Activated CD4-positive, CD25-positive, alpha-beta regulatory T cell (primary cell): ENCODE results near the gene PNMA5.

Experiments
- DNase-seq, 4 experiments: peaks; one replicate each; lab custom pipeline; 2025; lab: John Stamatoyannopoulos, UW

PNMA5 gene

DNA sequence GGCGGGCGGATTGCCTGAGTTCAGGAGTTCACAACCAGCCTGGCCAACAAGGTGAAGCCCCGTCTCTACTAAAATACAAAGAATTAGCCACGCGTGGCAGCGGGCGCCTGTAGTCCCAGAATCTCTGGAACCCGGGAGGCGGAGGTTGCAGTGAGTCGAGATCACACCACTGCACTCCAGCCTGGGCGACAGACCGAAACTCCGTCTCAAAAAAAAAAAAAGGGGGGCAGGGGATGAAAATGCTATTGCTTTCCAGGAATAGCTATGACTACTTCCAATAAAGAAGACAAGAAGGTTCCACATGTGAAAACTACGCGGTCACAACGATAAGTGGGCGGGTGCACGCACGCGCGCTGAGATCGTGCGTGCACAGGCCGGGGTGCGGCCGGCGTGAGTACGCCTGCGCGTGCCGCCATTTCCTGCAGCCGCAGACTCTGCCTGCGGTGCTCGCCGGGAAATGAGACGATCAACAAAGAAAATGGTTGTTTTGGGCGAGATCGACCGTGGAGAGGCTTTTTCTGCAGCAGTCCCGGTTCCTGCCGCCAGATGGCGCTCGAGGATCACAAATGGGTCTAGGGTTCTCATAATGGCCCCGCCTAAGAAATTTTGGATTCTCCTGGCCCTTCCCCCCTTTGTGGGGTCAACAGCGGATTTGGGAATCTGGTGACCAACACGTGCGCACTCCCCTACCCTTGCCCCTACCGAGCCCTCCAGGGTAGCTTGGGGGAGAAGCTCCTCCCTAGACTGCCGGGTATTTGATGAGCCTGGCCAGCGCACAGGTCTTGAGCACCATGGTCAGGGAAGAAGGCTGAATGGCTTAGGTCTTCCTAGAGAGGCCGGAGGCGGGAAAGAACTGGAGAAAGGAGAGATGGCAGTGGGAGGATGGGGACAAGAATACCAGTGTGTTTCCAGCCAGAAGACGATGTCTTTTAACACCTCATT is 35.1 kb downstream of the PNMA5 start:
- DNase-seq: peak; percentile 73 to 95 (median 81)

DNA sequence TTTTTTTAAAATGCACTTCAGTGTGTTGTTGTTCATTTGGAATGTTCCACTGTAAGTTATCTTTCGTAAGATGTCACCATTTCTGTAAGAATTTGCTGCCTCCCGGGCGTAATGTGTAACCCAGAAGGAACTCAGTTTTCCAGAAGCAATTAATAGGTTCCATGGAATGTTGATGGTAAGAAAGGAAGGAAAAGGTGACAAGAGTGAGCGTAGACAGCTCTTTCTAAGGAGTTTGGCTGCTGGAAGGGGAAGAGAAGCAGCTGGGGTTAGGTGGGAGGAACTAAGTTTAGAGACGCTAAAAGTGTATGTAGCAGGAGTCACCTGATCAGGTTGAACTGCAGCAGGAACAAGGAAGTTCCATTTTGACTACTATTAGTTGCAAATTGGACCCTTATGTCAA is 35.9 kb downstream of the PNMA5 start:
- no peak for DNase-seq

DNA sequence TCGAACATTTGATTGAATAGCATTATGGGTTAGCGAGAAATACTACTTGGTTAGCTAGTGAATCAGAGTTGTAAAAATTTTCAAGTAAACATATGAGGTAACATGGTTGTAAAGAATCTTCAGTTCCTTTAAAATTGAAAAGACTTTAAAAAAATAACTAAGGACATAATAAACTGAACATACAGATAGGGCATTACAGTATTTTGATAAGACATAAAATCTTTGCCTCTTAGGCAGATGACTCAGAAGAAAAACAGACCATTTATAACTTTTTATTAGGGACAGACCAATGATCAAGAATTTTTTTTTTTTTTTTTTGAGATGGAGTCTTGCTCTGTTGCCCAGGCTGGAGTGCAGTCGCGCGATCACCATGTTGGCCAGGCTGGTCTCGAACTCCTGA is 43.1 kb downstream of the PNMA5 start:
- no peak for DNase-seq

DNA sequence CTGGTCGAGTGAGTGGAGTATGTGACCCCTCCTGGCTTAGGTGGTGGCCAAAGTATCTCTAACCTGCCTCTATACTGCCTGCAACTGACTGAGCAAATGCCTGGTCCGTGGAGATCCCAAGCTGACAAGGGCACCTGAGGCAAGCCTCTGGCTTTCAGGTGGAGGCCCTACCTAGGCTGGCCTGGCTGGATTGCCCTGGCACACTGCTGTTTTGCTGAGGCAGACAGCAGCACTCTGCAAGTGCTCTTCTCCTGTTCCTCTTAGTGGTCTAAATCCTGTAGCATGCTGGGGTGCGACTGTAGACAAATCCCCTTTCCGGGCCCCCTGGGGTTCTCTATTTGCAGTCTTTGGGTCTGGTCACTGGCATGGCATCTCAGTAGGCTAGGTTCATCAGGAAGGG is 44.8 kb downstream of the PNMA5 start:
- no peak for DNase-seq

DNA sequence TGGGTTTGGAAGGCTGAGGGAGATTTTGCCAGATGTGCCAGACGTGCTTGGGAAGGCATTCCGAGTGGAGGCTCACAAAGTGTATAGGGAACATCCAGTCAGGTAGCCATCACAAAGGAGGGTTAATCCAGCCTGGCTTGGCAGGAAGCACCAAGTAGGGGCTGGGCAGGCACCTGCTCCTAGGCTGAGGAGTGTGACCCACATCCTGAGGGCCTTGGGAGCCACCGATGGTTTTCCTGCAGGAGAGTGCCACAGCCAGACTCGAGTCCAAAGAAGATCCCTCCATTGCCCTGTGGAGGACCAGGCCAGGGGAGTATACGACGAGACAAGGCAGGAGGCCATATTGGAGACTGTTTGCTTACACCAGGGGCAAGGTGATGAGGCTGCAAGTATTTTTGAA is 47.2 kb downstream of the PNMA5 start:
- DNase-seq: no peak

DNA sequence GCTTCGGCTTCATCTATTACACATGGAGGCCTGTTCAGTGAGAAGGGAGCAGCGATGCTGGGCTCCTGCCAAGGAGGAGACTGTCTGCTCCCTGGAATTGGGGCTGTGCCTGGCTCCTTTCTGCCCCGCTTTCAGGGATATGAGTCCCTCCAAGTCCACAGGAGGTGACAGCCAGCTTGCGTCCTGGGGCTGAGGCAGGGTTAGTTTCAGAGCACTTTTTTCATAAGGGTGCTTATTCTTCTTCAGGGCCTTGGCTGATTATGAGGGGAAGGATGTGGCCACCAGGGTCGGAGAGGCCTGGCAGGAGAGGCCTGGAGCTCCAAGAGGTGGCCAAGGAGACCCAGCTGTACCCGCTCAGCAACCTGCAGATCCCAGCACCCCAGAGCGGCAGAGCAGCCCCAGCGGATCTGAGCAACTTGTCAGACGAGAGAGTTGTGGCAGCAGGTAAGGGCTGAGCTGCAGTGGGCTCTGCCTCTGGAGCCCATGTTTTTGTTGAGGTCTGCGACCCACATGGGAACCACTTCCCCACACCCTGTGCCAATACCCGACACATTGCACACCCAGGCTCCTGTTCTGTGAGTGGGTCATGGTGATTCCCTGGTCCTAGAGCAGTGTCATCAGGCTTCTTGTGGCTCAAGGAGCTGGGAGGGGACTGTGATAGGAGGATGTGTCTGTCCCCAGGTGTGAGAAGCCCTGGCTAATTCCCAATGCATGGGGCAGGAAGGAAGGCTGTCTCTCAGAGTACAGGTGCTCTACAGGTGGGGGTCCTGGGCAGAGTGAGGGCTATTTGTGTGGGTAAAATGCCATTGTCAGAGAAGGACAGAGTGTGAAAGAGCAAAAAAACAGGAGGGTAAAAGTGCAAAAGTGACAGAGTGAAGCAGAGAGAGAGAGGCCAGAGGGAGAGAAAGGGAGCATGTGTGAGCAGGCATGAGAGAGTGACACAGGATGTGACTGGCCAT is 48.6 kb downstream of the PNMA5 start:
- no peak for DNase-seq

DNA sequence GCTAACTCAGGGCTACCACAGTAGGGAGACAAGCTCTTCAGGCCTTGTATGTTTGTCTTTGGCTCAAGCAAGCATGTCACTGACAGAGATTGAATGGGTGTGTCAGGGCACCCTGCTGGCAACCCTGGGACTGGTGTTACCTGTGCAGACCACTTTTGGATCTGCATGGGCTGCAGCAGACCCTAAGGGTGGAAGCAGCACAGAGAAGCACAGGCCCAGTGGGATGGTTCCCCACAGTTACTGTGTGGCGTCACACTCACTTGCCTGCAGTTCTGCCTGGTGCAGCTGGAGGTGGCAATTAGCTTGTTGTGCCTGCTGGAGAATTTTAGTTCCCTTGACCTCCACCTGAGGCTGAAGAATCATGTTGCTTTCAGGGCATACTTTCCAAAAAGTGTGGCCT is 50.1 kb downstream of the PNMA5 start:
- no peak for DNase-seq

DNA sequence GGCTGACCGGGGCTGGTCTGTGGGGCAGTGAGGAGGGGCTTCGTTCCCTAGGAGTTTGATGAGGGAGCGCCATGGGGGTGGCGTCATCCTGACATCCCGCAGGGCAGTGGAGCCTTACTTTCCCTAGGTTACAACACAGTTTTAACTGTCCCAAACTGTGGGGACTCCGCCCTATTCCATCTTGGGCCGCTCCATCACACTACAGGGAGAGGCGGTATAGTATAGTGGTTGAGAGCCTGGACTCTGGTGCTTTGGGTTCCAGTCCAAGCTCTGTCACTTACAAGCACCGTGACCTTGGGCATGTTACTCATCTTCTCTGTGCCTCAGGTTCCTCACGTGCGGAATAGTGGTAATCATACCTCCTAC is 51.9 kb downstream of the PNMA5 start:
- no peak for DNase-seq

DNA sequence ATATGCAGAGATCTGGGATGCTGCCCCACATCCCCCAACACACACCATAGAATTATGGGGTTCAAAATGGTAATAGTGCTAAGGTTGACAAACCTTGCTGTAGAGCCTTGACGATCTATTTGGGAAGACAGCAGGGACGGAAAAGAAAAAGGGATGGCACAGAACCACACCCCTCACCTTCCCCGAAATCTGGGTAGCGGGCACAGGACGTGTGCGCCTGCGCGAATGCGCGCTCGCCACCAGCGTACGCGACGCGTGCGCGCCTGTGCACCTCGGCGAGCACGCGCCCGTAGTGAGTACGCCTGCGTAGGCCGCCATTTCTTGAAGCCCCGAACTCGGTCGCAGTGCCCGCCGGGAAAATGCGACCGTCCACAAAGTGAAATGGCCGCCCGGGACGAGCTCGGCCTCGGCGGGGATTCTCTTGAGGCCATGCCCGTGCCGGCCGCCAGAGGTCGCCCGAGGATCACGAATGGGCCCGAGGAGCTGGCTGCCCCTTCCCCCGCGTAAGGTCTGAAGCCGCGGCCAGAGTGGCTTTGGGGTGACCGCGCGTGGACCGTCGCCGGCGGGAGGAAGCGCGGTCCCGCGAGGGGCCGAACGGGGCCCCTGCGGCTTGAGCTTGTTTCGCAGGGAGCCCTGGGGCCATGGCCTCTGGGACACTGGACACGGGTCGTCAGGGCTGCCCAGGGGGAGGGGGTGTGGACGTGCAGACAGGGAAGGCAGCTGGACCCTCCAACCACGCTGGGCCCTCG is 52.4 kb downstream of the PNMA5 start:
- peak; percentile 64 to 85 (median 76) for DNase-seq
